Measurements from ENCODE around the gene DFFA.

DNA sequence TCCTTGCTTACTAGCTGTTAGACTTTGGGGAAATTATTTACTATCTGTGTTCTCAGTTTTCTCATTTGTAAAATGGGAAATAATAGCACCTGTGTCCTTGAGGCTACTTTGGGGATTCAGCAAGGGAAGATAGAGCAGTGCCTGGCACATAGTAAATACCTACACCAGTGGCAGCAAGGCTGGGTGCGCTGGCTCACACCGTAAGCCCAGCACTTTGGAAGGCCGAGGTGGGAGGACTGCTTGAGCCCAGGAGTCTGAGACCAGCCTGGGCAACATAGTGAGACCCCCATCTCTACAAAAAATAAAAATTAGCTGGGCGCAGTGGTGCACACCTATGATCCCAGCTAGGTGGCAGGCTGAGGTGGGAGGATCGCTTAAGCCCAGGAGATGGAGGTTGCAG lies 50.7 kb downstream of the DFFA start:
- TF ChIP-seq, protein P1, sequence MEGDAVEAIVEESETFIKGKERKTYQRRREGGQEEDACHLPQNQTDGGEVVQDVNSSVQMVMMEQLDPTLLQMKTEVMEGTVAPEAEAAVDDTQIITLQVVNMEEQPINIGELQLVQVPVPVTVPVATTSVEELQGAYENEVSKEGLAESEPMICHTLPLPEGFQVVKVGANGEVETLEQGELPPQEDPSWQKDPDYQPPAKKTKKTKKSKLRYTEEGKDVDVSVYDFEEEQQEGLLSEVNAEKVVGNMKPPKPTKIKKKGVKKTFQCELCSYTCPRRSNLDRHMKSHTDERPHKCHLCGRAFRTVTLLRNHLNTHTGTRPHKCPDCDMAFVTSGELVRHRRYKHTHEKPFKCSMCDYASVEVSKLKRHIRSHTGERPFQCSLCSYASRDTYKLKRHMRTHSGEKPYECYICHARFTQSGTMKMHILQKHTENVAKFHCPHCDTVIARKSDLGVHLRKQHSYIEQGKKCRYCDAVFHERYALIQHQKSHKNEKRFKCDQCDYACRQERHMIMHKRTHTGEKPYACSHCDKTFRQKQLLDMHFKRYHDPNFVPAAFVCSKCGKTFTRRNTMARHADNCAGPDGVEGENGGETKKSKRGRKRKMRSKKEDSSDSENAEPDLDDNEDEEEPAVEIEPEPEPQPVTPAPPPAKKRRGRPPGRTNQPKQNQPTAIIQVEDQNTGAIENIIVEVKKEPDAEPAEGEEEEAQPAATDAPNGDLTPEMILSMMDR (IDR thresholded peaks at IDR 0.05; ENCODE audit: extremely low read depth in 1 of 2, insufficient read depth in 1 of 2, low read depth in 1 of 2, low read length in 2 of 2) = no peak
- no peak for TF ChIP-seq POLR2AphosphoS5 (IDR thresholded peaks at IDR 0.05; ENCODE audit: insufficient read depth, low read depth, low read length)
- TF ChIP-seq POLR2A (IDR thresholded peaks at IDR 0.05; ENCODE audit: low read depth, low read length) = no peak
- TF ChIP-seq EZH2 (IDR thresholded peaks at IDR 0.05; ENCODE audit: borderline replicate concordance, low read depth, low read length, severe bottlenecking) = no peak
- TF ChIP-seq GATA2 (IDR thresholded peaks at IDR 0.05; ENCODE audit: insufficient read depth, insufficient read length, low read depth, low read length) = no peak
- TF ChIP-seq FOS (IDR thresholded peaks at IDR 0.05; ENCODE audit: borderline replicate concordance, insufficient read depth, low read length) = no peak
- TF ChIP-seq, protein P2, sequence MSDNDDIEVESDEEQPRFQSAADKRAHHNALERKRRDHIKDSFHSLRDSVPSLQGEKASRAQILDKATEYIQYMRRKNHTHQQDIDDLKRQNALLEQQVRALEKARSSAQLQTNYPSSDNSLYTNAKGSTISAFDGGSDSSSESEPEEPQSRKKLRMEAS (IDR thresholded peaks at IDR 0.05; ENCODE audit: insufficient read depth, insufficient read length) = no peak
